ENCODE results near the gene ATP2C2. TPM values are rescaled to one million over a fixed set of nuclear protein-coding genes. Genes with fewer than 3 reads are reported as not detected.
A peak's percentile ranks its signal among the peaks of the same experiment; 100 is the strongest.

The ATP2C2 gene
- total and polyA plus RNA-seq, 11 donors: 0.17 TPM; not detected in 10

GRCh38 chr16:84509032-84509950 lies 141.0 kb downstream of the ATP2C2 start:
- no peak for ATAC-seq
- WGBS, 4 donors: 84 to 87% (median 86%) methylated on average over 19 to 20 of the region's 20 CpGs
- H3K27ac ChIP-seq: no peak overlapping the region
- peak in 2 of 5 donors; percentile 6 to 51 for DNase-seq
- H3K27me3 ChIP-seq: no peaks in the 10 kb centered on the region
- H3K9me3 ChIP-seq: no peaks in the 10 kb centered on the region
- intact Hi-C loops (cut with DNase I): loop anchor here in 2 of 10 donors (5.0 kb wide), 2 partner anchors 218 to 228 kb away; no protein-coding TSS in a partner anchor
- peaks cover 3 to 45% (median 14%) of the 10 kb centered on the region in 12 donors for H3K4me1 ChIP-seq
- H3K36me3 ChIP-seq: no peaks in the 10 kb centered on the region
- TF ChIP-seq CTCF (IDR thresholded peaks at IDR 0.05) (no peak), POLR2A (IDR thresholded peaks at IDR 0.05) (no peak)
- no peak overlapping the region for H3K4me3 ChIP-seq

- H3K9me3 ChIP-seq: no peaks in the 10 kb centered on the region
- intact Hi-C loops (cut with DNase I): loop anchor here (1.0 to 10.0 kb wide), 8 partner anchors 109 to 464 kb away; no protein-coding TSS in a partner anchor
- no peak overlapping the region for H3K27ac ChIP-seq
- WGBS, 4 donors: 8 to 10% (median 9%) methylated on average over 20 to 21 of the region's 21 CpGs
- H3K27me3 ChIP-seq: no peaks in the 10 kb centered on the region
- ATAC-seq (peak; percentile 62 to 87 (median 82)), DNase-seq (peak; percentile 74 to 90 (median 82))
- TF ChIP-seq CTCF (IDR thresholded peaks at IDR 0.05) (peak; percentile 94 to 99 (median 98)), POLR2A (IDR thresholded peaks at IDR 0.05) (peak in 1 of 2 donors; percentile 15)
- no peak overlapping the region for H3K4me3 ChIP-seq
- H3K36me3 ChIP-seq: no peaks in the 10 kb centered on the region
- peaks cover 0 to 42% (median 5%) of the 10 kb centered on the region in 12 donors for H3K4me1 ChIP-seq
Measured at GRCh38 chr16:84511180-84511800, 143.0 kb downstream of the ATP2C2 start.

- 72 to 73% (median 73%) methylated on average over 13 of the region's 13 CpGs for WGBS, 4 donors
- TF ChIP-seq CTCF (IDR thresholded peaks at IDR 0.05) (no peak), POLR2A (IDR thresholded peaks at IDR 0.05) (no peak)
- DNase-seq (peak in 1 of 5 donors; percentile 40), ATAC-seq (no peak)
- Histone ChIP-seq H3K9me3 (no peaks in the 10 kb centered on the region), H3K4me1 (peaks cover 0 to 39% (median 5%) of the 10 kb centered on the region in 12 donors), H3K36me3 (no peaks in the 10 kb centered on the region), H3K27me3 (no peaks in the 10 kb centered on the region), H3K4me3 (no peak overlapping the region), H3K27ac (no peak overlapping the region)
- intact Hi-C loops (cut with DNase I): loop anchor here (1.0 to 10.0 kb wide), 8 partner anchors 108 to 463 kb away; no protein-coding TSS in a partner anchor
Measured at GRCh38 chr16:84511831-84512230, 143.5 kb downstream of the ATP2C2 start.

- TF ChIP-seq CTCF (IDR thresholded peaks at IDR 0.05): no peak
- TF ChIP-seq POLR2A (IDR thresholded peaks at IDR 0.05): no peak
- DNase-seq (no peak), ATAC-seq (no peak)
- H3K4me1 ChIP-seq: peaks cover 0 to 39% (median 5%) of the 10 kb centered on the region in 12 donors
- no peaks in the 10 kb centered on the region for H3K36me3 ChIP-seq
- no peaks in the 10 kb centered on the region for H3K9me3 ChIP-seq
- intact Hi-C loops (cut with DNase I): loop anchor here (2.0 to 10.0 kb wide), 4 partner anchors 110 to 462 kb away; no protein-coding TSS in a partner anchor
- no peak overlapping the region for H3K4me3 ChIP-seq
- WGBS, 4 donors: 91 to 96% (median 93%) methylated on average over 10 of the region's 10 CpGs
- peak overlapping the region in 1 of 12 donors; percentile 87 for H3K27ac ChIP-seq
- no peaks in the 10 kb centered on the region for H3K27me3 ChIP-seq
Measured at GRCh38 chr16:84513123-84513522, 144.8 kb downstream of the ATP2C2 start.

Measured in heart left ventricle (tissue), 16 donors.